ENCODE data around the gene HS6ST3. TPM values are rescaled to one million over a fixed set of nuclear protein-coding genes. Genes with fewer than 3 reads are reported as not detected.

The HS6ST3 gene
- total RNA-seq, 6 donors from 2014 or later: 0.03 to 1.0 (median 0.22) TPM; not detected in 1

DNA sequence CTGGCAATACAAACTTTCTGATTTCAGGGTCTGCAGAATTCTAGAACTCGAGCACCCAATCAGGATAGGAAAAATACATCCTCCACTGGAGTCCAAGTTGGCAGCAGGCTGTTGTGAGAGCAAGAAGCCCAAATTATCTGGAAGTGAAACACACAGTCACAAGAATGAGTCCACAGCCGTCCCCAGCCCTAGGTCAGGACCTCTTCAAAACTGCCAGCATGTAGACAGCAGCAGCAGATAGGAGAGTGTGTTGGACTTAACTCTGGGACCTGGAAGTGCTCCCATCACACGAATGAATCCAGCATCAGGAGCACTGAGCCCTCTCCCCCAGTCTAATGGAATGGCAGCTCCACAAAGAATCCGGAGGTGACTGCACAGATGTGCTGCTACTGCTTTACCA lies 483.7 kb downstream of the HS6ST3 start:
- 72 to 74% methylated on average over 3 to 4 of the region's 4 CpGs for WGBS, 2 donors
- H3K4me3 ChIP-seq: no peak overlapping the region
- H3K9me3 ChIP-seq: no peaks in the 10 kb centered on the region
- ATAC-seq (ENCODE audit: low FRiP score in 2 of 2) (no peak), DNase-seq (no peak)
- no peaks in the 10 kb centered on the region for H3K36me3 ChIP-seq
- TF ChIP-seq POLR2A (IDR thresholded peaks at IDR 0.05): no peak
- no peak for TF ChIP-seq EP300 (IDR thresholded peaks at IDR 0.05)
- no peak for TF ChIP-seq CTCF (IDR thresholded peaks at IDR 0.05)
- no peak for TF ChIP-seq POLR2AphosphoS5 (IDR thresholded peaks at IDR 0.05)
- no peaks in the 10 kb centered on the region for H3K4me1 ChIP-seq
- no peaks in the 10 kb centered on the region for H3K27me3 ChIP-seq
- no peak overlapping the region for H3K27ac ChIP-seq

GRCh38 chr13:96575423-96576320 lies 485.8 kb downstream of the HS6ST3 start:
- ATAC-seq (ENCODE audit: low FRiP score in 2 of 2) (no peak), DNase-seq (no peak)
- Histone ChIP-seq H3K4me3 (no peak overlapping the region), H3K9me3 (no peaks in the 10 kb centered on the region), H3K27me3 (no peaks in the 10 kb centered on the region), H3K36me3 (no peaks in the 10 kb centered on the region), H3K4me1 (no peaks in the 10 kb centered on the region), H3K27ac (no peak overlapping the region)
- 79 to 81% methylated on average over 14 of the region's 14 CpGs for WGBS, 2 donors
- no peak for TF ChIP-seq POLR2AphosphoS5 (IDR thresholded peaks at IDR 0.05)
- no peak for TF ChIP-seq CTCF (IDR thresholded peaks at IDR 0.05)
- no peak for TF ChIP-seq EP300 (IDR thresholded peaks at IDR 0.05)
- no peak for TF ChIP-seq POLR2A (IDR thresholded peaks at IDR 0.05)

DNA sequence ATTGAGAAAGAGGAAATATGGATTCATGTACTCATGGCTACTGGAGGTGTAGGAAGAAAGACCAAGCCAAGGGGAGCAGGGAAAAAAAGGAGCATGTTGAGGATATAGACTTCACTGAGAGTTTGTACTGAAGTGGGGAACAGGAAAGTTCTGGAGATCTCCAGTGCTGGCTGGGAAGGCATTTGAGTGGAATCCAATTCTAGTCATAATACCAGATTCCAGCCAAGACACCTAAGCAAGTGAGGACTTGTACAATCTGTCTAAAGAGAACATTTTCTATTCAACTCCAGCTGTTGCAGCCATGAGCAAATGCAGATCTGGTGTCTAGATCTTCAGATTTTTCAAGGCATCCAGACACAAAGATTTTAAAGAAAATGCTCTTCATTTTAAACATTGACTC lies 491.8 kb downstream of the HS6ST3 start:
- TF ChIP-seq EP300 (IDR thresholded peaks at IDR 0.05): no peak
- no peak for TF ChIP-seq POLR2A (IDR thresholded peaks at IDR 0.05)
- no peak for TF ChIP-seq POLR2AphosphoS5 (IDR thresholded peaks at IDR 0.05)
- TF ChIP-seq CTCF (IDR thresholded peaks at IDR 0.05): no peak

DNA sequence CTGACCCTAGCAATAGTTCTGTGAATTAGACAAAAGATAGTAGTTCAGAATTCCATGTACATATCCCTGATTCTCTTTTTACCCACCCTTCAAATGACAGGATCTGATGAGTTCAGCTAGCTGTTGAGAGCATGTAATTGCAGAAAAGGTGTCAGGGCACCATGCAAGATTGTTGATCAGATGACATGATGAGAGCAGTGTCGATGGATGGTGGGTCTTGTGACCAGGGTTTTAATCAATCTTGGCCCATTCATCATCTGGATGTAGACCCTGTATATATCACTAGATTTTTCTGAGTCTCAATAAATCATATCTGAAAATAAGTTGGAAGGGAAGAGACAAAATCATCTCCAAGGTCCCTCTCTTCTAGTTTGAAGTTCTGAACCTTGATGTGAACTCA lies 525.3 kb downstream of the HS6ST3 start:
- no peaks in the 10 kb centered on the region for H3K36me3 ChIP-seq
- H3K4me1 ChIP-seq: no peaks in the 10 kb centered on the region
- H3K4me3 ChIP-seq: no peak overlapping the region
- 57 to 89% methylated on average over 1 of the region's 1 CpG for WGBS, 2 donors
- no peaks in the 10 kb centered on the region for H3K9me3 ChIP-seq
- TF ChIP-seq CTCF (IDR thresholded peaks at IDR 0.05) (no peak), POLR2AphosphoS5 (IDR thresholded peaks at IDR 0.05) (no peak), POLR2A (IDR thresholded peaks at IDR 0.05) (no peak), EP300 (IDR thresholded peaks at IDR 0.05) (no peak)
- DNase-seq (no peak), ATAC-seq (ENCODE audit: low FRiP score in 2 of 2) (no peak)
- no peak overlapping the region for H3K27ac ChIP-seq
- no peaks in the 10 kb centered on the region for H3K27me3 ChIP-seq

More for the DNA sequence above, 491.8 kb downstream of the HS6ST3 start:
- DNase-seq: no peak
- ATAC-seq (ENCODE audit: low FRiP score in 2 of 2): no peak
- no peak overlapping the region for H3K27ac ChIP-seq
- no peaks in the 10 kb centered on the region for H3K27me3 ChIP-seq
- no peaks in the 10 kb centered on the region for H3K4me1 ChIP-seq
- H3K4me3 ChIP-seq: no peak overlapping the region
- no peaks in the 10 kb centered on the region for H3K36me3 ChIP-seq
- no peaks in the 10 kb centered on the region for H3K9me3 ChIP-seq

- ATAC-seq (ENCODE audit: low FRiP score in 2 of 2) (no peak), DNase-seq (no peak)
- H3K27me3 ChIP-seq: no peaks in the 10 kb centered on the region
- 52 to 82% methylated on average over 2 of the region's 2 CpGs for WGBS, 2 donors
- no peaks in the 10 kb centered on the region for H3K36me3 ChIP-seq
- TF ChIP-seq CTCF (IDR thresholded peaks at IDR 0.05) (no peak), POLR2AphosphoS5 (IDR thresholded peaks at IDR 0.05) (no peak), POLR2A (IDR thresholded peaks at IDR 0.05) (no peak), EP300 (IDR thresholded peaks at IDR 0.05) (no peak)
- H3K4me3 ChIP-seq: no peak overlapping the region
- no peaks in the 10 kb centered on the region for H3K9me3 ChIP-seq
- H3K4me1 ChIP-seq: no peaks in the 10 kb centered on the region
- no peak overlapping the region for H3K27ac ChIP-seq
Observed at GRCh38 chr13:96617528-96617927, 527.6 kb downstream of the HS6ST3 start.

All from upper lobe of left lung (tissue), 6 donors.